Caco-2 (cell line): Measurements from ENCODE around the gene TNFSF18. TPM values are rescaled to one million over a fixed set of nuclear protein-coding genes. Genes with fewer than 3 reads are reported as not detected.

Experiments
- BruUV-seq: library from RNA; stranded (reverse); fragments of 400-500 nt; replicated peaks from 2 replicates; lab custom pipeline; 2021; lab: Mats Ljungman, UMichigan
- CTCF ChIA-PET: fragments of 300-600 bp; sonication (Branson Sonifier 250); formaldehyde crosslinking; loops from one replicate; lab custom pipeline; 2022; ENCODE audit warnings: antibody characterized with exemption; lab: Charles Lee
- POLR2A ChIA-PET: fragments of 300-600 bp; sonication (Branson Sonifier 250); formaldehyde crosslinking; loops from one replicate; lab custom pipeline; 2022; ENCODE audit warnings: antibody characterized with exemption; lab: Charles Lee
- DNase-seq, 2 experiments: peaks; one replicate each; pipeline versions ENCODE4 v3.0.0 to v3.0.0-alpha.2; 2020 to 2022
- H3K27me3 ChIP-seq: replicated peaks from 2 replicates; pipeline ENCODE4 v1.6.0; 2011; ENCODE audit warnings: low read length; ENCODE audit not compliant: control insufficient read depth, insufficient read depth
- H3K36me3 ChIP-seq: 2 replicates; pipeline ENCODE4 v1.5.1; 2011; ENCODE audit warnings: low read length; ENCODE audit not compliant: control insufficient read depth, insufficient read depth
- H3K4me1 ChIP-seq: fragments of 250-450 bp; sonication (Bioruptor Pico); 2 replicates; pipeline ENCODE4 v1.5.1; 2020; ENCODE audit warnings: mild to moderate bottlenecking
- H3K4me3 ChIP-seq: 2 replicates; pipeline ENCODE4 v1.5.1; 2011; ENCODE audit warnings: low read depth, mild to moderate bottlenecking, control low read depth, low read length
- H3K9me3 ChIP-seq: fragments of 250-450 bp; sonication (Bioruptor Pico); 2 replicates; pipeline ENCODE4 v1.5.1; 2020; ENCODE audit warnings: mild to moderate bottlenecking, moderate library complexity
- H3K27ac Mint-ChIP-seq: one replicate; pipeline ENCODE4 v1.8.0; 2022; ENCODE audit warnings: mixed read lengths; ENCODE audit not compliant: unreplicated experiment
- H3K27me3 Mint-ChIP-seq: one replicate; pipeline ENCODE4 v1.8.0; 2022; ENCODE audit warnings: mixed read lengths; ENCODE audit not compliant: insufficient read depth, unreplicated experiment
- H3K36me3 Mint-ChIP-seq: one replicate; pipeline ENCODE4 v1.8.0; 2022; ENCODE audit warnings: mild to moderate bottlenecking, mixed read lengths; ENCODE audit not compliant: insufficient read depth, unreplicated experiment
- H3K4me1 Mint-ChIP-seq: one replicate; pipeline ENCODE4 v1.8.0; 2022; ENCODE audit warnings: low read depth, mixed read lengths; ENCODE audit not compliant: unreplicated experiment
- H3K4me3 Mint-ChIP-seq: one replicate; pipeline ENCODE4 v1.8.0; 2022; ENCODE audit warnings: mild to moderate bottlenecking, moderate library complexity, mixed read lengths; ENCODE audit not compliant: unreplicated experiment
- H3K9me3 Mint-ChIP-seq: one replicate; pipeline ENCODE4 v1.8.0; 2022; ENCODE audit warnings: mixed read lengths; ENCODE audit not compliant: unreplicated experiment
- intact Hi-C: fragments of 100-400 bp; cut with micrococcal nuclease; formaldehyde crosslinking; loops from one replicate; pipeline ENCODE4 v1.10.0; 2022; ENCODE audit not compliant: unreplicated experiment
- total RNA-seq: library from RNA; stranded (reverse); gene quantifications from 2 replicates; pipeline ENCODE4 v1.2.3, GENCODE V29; 2022
- TF ChIP-seq, protein P1 (sequence below), 2 experiments: fragments of 200-600 bp in 1 of 2; IDR thresholded peaks; 1 replicate in 1 of 2; 2 replicates in 1 of 2; pipeline versions ENCODE4 v1.5.1 to v1.8.0; 2011 to 2022; ENCODE audit warnings: antibody characterized with exemption in 1 of 2, control low read depth in 1 of 2, inconsistent platforms in 1 of 2, low read depth in 1 of 2, low read length in 1 of 2, mild to moderate bottlenecking in 1 of 2, moderate library complexity in 1 of 2; ENCODE audit not compliant: insufficient read depth in 1 of 2, severe bottlenecking in 1 of 2, unreplicated experiment in 1 of 2

TNFSF18 gene
- total RNA-seq, 1 experiment from 2014 or later: not detected

GRCh38 chr1:173002891-173003838 lies 47.6 kb downstream of the TNFSF18 start:
- CTCF ChIA-PET: no interaction called here
- POLR2A ChIA-PET: no interaction called here
- intact Hi-C loops: no loop called here
- Histone ChIP-seq H3K4me3 (no peak overlapping the region), H3K4me1 (no peaks in the 10 kb centered on the region), H3K9me3 (peaks cover 7% of the 10 kb centered on the region; the same call in 1 of the 2 replicates), H3K36me3 (no peaks in the 10 kb centered on the region), H3K27me3 (no peaks in the 10 kb centered on the region)
- no peaks in the 10 kb centered on the region for H3K27me3 Mint-ChIP-seq
- TF ChIP-seq, protein P1, sequence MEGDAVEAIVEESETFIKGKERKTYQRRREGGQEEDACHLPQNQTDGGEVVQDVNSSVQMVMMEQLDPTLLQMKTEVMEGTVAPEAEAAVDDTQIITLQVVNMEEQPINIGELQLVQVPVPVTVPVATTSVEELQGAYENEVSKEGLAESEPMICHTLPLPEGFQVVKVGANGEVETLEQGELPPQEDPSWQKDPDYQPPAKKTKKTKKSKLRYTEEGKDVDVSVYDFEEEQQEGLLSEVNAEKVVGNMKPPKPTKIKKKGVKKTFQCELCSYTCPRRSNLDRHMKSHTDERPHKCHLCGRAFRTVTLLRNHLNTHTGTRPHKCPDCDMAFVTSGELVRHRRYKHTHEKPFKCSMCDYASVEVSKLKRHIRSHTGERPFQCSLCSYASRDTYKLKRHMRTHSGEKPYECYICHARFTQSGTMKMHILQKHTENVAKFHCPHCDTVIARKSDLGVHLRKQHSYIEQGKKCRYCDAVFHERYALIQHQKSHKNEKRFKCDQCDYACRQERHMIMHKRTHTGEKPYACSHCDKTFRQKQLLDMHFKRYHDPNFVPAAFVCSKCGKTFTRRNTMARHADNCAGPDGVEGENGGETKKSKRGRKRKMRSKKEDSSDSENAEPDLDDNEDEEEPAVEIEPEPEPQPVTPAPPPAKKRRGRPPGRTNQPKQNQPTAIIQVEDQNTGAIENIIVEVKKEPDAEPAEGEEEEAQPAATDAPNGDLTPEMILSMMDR (IDR thresholded peaks at IDR 0.05; ENCODE audit: insufficient read depth in 1 of 2, low read depth in 1 of 2, low read length in 1 of 2, severe bottlenecking in 1 of 2, unreplicated experiment in 1 of 2): no peak
- no peaks in the 10 kb centered on the region for H3K36me3 Mint-ChIP-seq
- no peaks in the 10 kb centered on the region for H3K4me1 Mint-ChIP-seq
- no peak overlapping the region for H3K27ac Mint-ChIP-seq
- no peak for DNase-seq
- no TSS peak for BruUV-seq
- H3K4me3 Mint-ChIP-seq: no peak overlapping the region
- H3K9me3 Mint-ChIP-seq: peaks cover 37% of the 10 kb centered on the region

DNA sequence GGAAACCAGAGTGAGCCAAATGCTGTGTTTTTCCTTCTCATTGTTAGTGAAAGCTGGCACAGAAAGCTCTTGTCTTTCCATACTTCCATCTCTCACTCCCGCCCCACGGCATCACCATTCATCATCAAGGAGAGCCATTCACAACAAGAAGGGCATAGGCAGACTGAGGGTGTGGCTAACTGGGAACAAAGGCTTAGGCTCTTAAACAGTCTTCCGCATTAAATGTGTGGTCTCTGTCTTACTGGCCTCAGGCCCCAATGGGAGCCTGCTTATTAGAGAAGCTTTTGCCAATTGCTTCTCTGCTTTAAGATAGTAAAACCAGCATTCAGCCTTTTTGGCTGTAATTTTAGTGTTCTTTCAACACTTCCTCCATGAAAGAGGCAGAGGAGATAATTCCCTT lies 51.4 kb downstream of the TNFSF18 start:
- CTCF ChIA-PET: no interaction called here
- no peaks in the 10 kb centered on the region for H3K27me3 Mint-ChIP-seq
- DNase-seq: no peak
- TF ChIP-seq, protein P1 (IDR thresholded peaks at IDR 0.05; ENCODE audit: insufficient read depth in 1 of 2, low read depth in 1 of 2, low read length in 1 of 2, severe bottlenecking in 1 of 2, unreplicated experiment in 1 of 2): no peak
- no peaks in the 10 kb centered on the region for H3K36me3 Mint-ChIP-seq
- Histone ChIP-seq H3K9me3 (peaks cover 13% of the 10 kb centered on the region), H3K4me1 (no peaks in the 10 kb centered on the region; the same call in 1 of the 2 replicates), H3K27me3 (no peaks in the 10 kb centered on the region), H3K4me3 (no peak overlapping the region), H3K36me3 (no peaks in the 10 kb centered on the region)
- POLR2A ChIA-PET: no interaction called here
- H3K4me1 Mint-ChIP-seq: no peaks in the 10 kb centered on the region
- intact Hi-C loops: no loop called here
- H3K4me3 Mint-ChIP-seq: no peak overlapping the region
- no peak overlapping the region for H3K27ac Mint-ChIP-seq
- no TSS peak for BruUV-seq
- peaks cover 66% of the 10 kb centered on the region for H3K9me3 Mint-ChIP-seq

GRCh38 chr1:172997941-172998361 lies 52.8 kb downstream of the TNFSF18 start:
- H3K27me3 Mint-ChIP-seq: no peaks in the 10 kb centered on the region
- Histone ChIP-seq H3K4me3 (no peak overlapping the region), H3K4me1 (peaks cover 12% of the 10 kb centered on the region), H3K27me3 (no peaks in the 10 kb centered on the region), H3K9me3 (peaks cover 13% of the 10 kb centered on the region), H3K36me3 (no peaks in the 10 kb centered on the region)
- ChIA-PET CTCF (no interaction called here), POLR2A (no interaction called here)
- TF ChIP-seq, protein P1 (IDR thresholded peaks at IDR 0.05; ENCODE audit: insufficient read depth in 1 of 2, low read depth in 1 of 2, low read length in 1 of 2, severe bottlenecking in 1 of 2, unreplicated experiment in 1 of 2): no peak
- intact Hi-C loops: no loop called here
- no peaks in the 10 kb centered on the region for H3K36me3 Mint-ChIP-seq
- BruUV-seq: no TSS peak
- no peak overlapping the region for H3K27ac Mint-ChIP-seq
- H3K4me3 Mint-ChIP-seq: no peak overlapping the region
- peaks cover 9% of the 10 kb centered on the region for H3K4me1 Mint-ChIP-seq
- H3K9me3 Mint-ChIP-seq: peaks cover 70% of the 10 kb centered on the region
- no peak for DNase-seq
